Trophoblast cell (in vitro differentiated cells and primary cell): Measurements from ENCODE around the gene PIP5K1C.

ENCODE experiments used
- DNase-seq, 2 donors: peaks; one replicate each; pipeline ENCODE4 v3.0.0-alpha.2; 2016
- H2AFZ ChIP-seq: 2 replicates; pipeline ENCODE4 v1.6.1; 2013; ENCODE audit warnings: low read length, moderate library complexity, mild to moderate bottlenecking; ENCODE audit not compliant: insufficient read depth, poor library complexity
- H2AK5ac ChIP-seq: 2 replicates; pipeline ENCODE4 v1.6.1; 2013; ENCODE audit warnings: mild to moderate bottlenecking, low read length
- H2BK120ac ChIP-seq: 2 replicates; pipeline ENCODE4 v1.6.1; 2013; ENCODE audit warnings: low read length, mild to moderate bottlenecking, moderate library complexity; ENCODE audit not compliant: insufficient read depth, poor library complexity
- H2BK12ac ChIP-seq: 2 replicates; pipeline ENCODE4 v1.6.1; 2013; ENCODE audit warnings: mild to moderate bottlenecking, low read length, moderate library complexity
- H2BK5ac ChIP-seq: 2 replicates; pipeline ENCODE4 v1.6.1; 2013; ENCODE audit warnings: low read length, low read depth, moderate library complexity, mild to moderate bottlenecking; ENCODE audit not compliant: poor library complexity
- H3K14ac ChIP-seq: 2 replicates; pipeline ENCODE4 v1.6.1; 2013; ENCODE audit warnings: mild to moderate bottlenecking, low read length
- H3K18ac ChIP-seq: 2 replicates; pipeline ENCODE4 v1.6.1; 2013; ENCODE audit warnings: mild to moderate bottlenecking, low read length
- H3K23ac ChIP-seq: 2 replicates; pipeline ENCODE4 v1.6.1; 2013; ENCODE audit warnings: low read length
- H3K27ac ChIP-seq: 2 replicates; pipeline ENCODE4 v1.5.1; 2013; ENCODE audit warnings: low read depth, mild to moderate bottlenecking, inconsistent platforms, low read length, moderate library complexity
- H3K27me3 ChIP-seq: 2 replicates; pipeline ENCODE4 v1.6.1; 2013; ENCODE audit warnings: inconsistent platforms, mild to moderate bottlenecking, low read length, moderate library complexity; ENCODE audit not compliant: insufficient read depth
- H3K36me3 ChIP-seq, 2 experiments: 1 replicate in 1 of 2; 2 replicates in 1 of 2; pipeline ENCODE4 v1.6.1; 2013; ENCODE audit warnings: low read length in 2 of 2, mild to moderate bottlenecking in 2 of 2, moderate library complexity in 1 of 2; ENCODE audit not compliant: insufficient read depth in 2 of 2, control insufficient read depth in 1 of 2
- H3K4ac ChIP-seq: 2 replicates; pipeline ENCODE4 v1.6.1; 2013; ENCODE audit warnings: low read depth, mild to moderate bottlenecking, low read length, moderate library complexity
- H3K4me1 ChIP-seq, 2 experiments: 1 replicate in 1 of 2; 2 replicates in 1 of 2; pipeline ENCODE4 v1.6.1; 2013; ENCODE audit warnings: low read length in 2 of 2, mild to moderate bottlenecking in 2 of 2, moderate library complexity in 1 of 2; ENCODE audit not compliant: insufficient read depth in 2 of 2, control insufficient read depth in 1 of 2
- H3K4me2 ChIP-seq: 2 replicates; pipeline ENCODE4 v1.6.1; 2013; ENCODE audit warnings: inconsistent platforms, mild to moderate bottlenecking, low read length, moderate library complexity
- H3K4me3 ChIP-seq: 2 replicates; pipeline ENCODE4 v1.5.1; 2013; ENCODE audit warnings: mild to moderate bottlenecking, low read depth, low read length, inconsistent platforms
- H3K79me1 ChIP-seq: one replicate; pipeline ENCODE4 v1.6.1; 2013; ENCODE audit warnings: low read length
- H3K79me2 ChIP-seq: 2 replicates; pipeline ENCODE4 v1.6.1; 2013; ENCODE audit warnings: low read length, mild to moderate bottlenecking; ENCODE audit not compliant: control insufficient read depth, insufficient read depth, poor library complexity
- H3K9ac ChIP-seq: 2 replicates; pipeline ENCODE4 v1.6.1; 2013; ENCODE audit warnings: mild to moderate bottlenecking, low read length
- H3K9me3 ChIP-seq: 2 replicates; pipeline ENCODE4 v1.6.1; 2013; ENCODE audit warnings: low read depth, mild to moderate bottlenecking, control low read depth, inconsistent platforms, low read length; ENCODE audit not compliant: insufficient read depth
- H4K12ac ChIP-seq: 2 replicates; pipeline ENCODE4 v1.6.1; 2013; ENCODE audit warnings: low read depth, mild to moderate bottlenecking, low read length, moderate library complexity
- H4K8ac ChIP-seq: 2 replicates; pipeline ENCODE4 v1.6.1; 2013; ENCODE audit warnings: low read depth, mild to moderate bottlenecking, low read length, moderate library complexity
- H4K91ac ChIP-seq: one replicate; pipeline ENCODE4 v1.6.1; 2013; ENCODE audit warnings: low read depth, mild to moderate bottlenecking, low read length, moderate library complexity
- WGBS: extraction: QIAGEN DNeasy Blood & Tissue Kit; methylation state at CpG from one replicate; pipeline ENCODE4 v1.1.7; 2013; ENCODE audit warnings: missing lambda C conversion rate; ENCODE audit not compliant: insufficient read length, insufficient coverage; ENCODE audit errors: extremely low coverage; 5-methylcytosine and 5-hydroxymethylcytosine counted together

PIP5K1C gene

GRCh38 chr19:3743486-3743885 is 43.2 kb upstream of the PIP5K1C start:
- Histone ChIP-seq H3K14ac (no peak overlapping the region), H2AFZ (no peak overlapping the region), H3K27ac (no peak overlapping the region), H3K27me3 (no peaks in the 10 kb centered on the region), H2BK5ac (no peak overlapping the region), H4K12ac (no peak overlapping the region), H2BK120ac (no peak overlapping the region), H3K18ac (no peak overlapping the region), H3K4me3 (no peak overlapping the region), H3K4ac (no peak overlapping the region), H3K79me2 (no peaks in the 10 kb centered on the region), H3K23ac (no peak overlapping the region), H4K91ac (no peak overlapping the region), H3K4me1 (no peaks in the 10 kb centered on the region), H3K79me1 (no peaks in the 10 kb centered on the region), H3K9ac (no peak overlapping the region), H4K8ac (no peak overlapping the region), H3K9me3 (peaks cover 2% of the 10 kb centered on the region), H3K36me3 (peaks cover 10 to 11% of the 10 kb centered on the region in 2 experiments), H2BK12ac (no peak overlapping the region), H3K4me2 (no peak overlapping the region), H2AK5ac (no peak overlapping the region)
- no peak for DNase-seq
- WGBS, result no CpG with 5 or more reads among the region's 2 CpGs

- no peak overlapping the region for H2AK5ac ChIP-seq
- H3K4me2 ChIP-seq, result no peak overlapping the region
- H3K9me3 ChIP-seq, result peaks cover 4% of the 10 kb centered on the region
- WGBS, result no CpG with 5 or more reads among the region's 24 CpGs
- H3K27ac ChIP-seq, result no peak overlapping the region
- H4K8ac ChIP-seq, result no peak overlapping the region
- no peak overlapping the region for H2BK120ac ChIP-seq
- no peak for DNase-seq
- H3K23ac ChIP-seq, result no peak overlapping the region
- no peaks in the 10 kb centered on the region for H3K79me2 ChIP-seq
- no peak overlapping the region for H3K14ac ChIP-seq
- H2BK5ac ChIP-seq, result no peak overlapping the region
- H3K4me1 ChIP-seq, result no peaks in the 10 kb centered on the region
- no peak overlapping the region for H2AFZ ChIP-seq
- H3K79me1 ChIP-seq, result no peaks in the 10 kb centered on the region
- H4K12ac ChIP-seq, result no peak overlapping the region
- H3K4me3 ChIP-seq, result no peak overlapping the region
- H3K18ac ChIP-seq, result no peak overlapping the region
- no peak overlapping the region for H2BK12ac ChIP-seq
- no peak overlapping the region for H3K4ac ChIP-seq
- H3K27me3 ChIP-seq, result no peaks in the 10 kb centered on the region
- no peak overlapping the region for H3K9ac ChIP-seq
- no peak overlapping the region for H4K91ac ChIP-seq
- peaks cover 13 to 14% of the 10 kb centered on the region in 2 experiments for H3K36me3 ChIP-seq
Observed at GRCh38 chr19:3740431-3740830, 40.2 kb upstream of the PIP5K1C start.

DNA sequence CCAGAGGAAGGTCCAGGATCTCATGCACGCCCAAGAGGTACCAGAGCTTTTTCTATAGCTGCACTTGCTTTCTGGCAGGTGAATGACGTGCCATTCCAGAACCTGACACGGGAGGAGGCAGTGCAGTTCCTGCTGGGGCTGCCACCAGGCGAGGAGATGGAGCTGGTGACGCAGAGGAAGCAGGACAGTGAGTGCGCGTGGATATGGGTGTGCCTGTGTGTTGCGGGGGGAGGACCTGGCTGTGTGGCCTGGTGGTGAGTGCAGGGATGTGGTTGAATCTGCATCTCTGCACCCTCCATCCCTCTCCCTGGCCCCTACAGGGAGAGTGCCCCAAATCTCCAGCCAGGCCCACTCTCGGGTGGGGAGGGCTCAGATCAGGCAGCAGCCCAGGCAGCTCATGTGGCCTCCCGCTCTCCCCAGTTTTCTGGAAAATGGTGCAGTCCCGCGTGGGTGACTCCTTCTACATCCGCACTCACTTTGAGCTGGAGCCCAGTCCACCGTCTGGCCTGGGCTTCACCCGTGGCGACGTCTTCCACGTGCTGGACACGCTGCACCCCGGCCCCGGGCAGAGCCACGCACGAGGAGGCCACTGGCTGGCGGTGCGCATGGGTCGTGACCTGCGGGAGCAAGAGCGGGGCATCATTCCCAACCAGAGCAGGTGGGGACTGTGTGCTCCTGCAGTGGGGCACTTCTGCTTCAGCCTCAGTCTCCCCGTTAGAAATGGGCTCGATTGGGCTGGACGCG is 38.4 kb upstream of the PIP5K1C start:
- H3K27me3 ChIP-seq, result no peaks in the 10 kb centered on the region
- no peak overlapping the region for H4K12ac ChIP-seq
- H3K4ac ChIP-seq, result no peak overlapping the region
- no peak overlapping the region for H2AFZ ChIP-seq
- no peak overlapping the region for H3K9ac ChIP-seq
- H3K14ac ChIP-seq, result no peak overlapping the region
- no peak overlapping the region for H2AK5ac ChIP-seq
- DNase-seq, result no peak
- H3K4me2 ChIP-seq, result no peak overlapping the region
- no peak overlapping the region for H3K4me3 ChIP-seq
- no peak overlapping the region for H4K8ac ChIP-seq
- no CpG with 5 or more reads among the region's 32 CpGs for WGBS
- H3K79me1 ChIP-seq, result no peaks in the 10 kb centered on the region
- no peak overlapping the region for H3K18ac ChIP-seq
- no peak overlapping the region for H3K23ac ChIP-seq
- no peak overlapping the region for H3K27ac ChIP-seq
- no peak overlapping the region for H2BK120ac ChIP-seq
- no peak overlapping the region for H2BK5ac ChIP-seq
- no peaks in the 10 kb centered on the region for H3K4me1 ChIP-seq
- peaks cover 5% of the 10 kb centered on the region for H3K9me3 ChIP-seq
- H3K79me2 ChIP-seq, result no peaks in the 10 kb centered on the region
- H3K36me3 ChIP-seq, result peaks cover 19 to 20% of the 10 kb centered on the region in 2 experiments
- H2BK12ac ChIP-seq, result no peak overlapping the region
- no peak overlapping the region for H4K91ac ChIP-seq

DNA sequence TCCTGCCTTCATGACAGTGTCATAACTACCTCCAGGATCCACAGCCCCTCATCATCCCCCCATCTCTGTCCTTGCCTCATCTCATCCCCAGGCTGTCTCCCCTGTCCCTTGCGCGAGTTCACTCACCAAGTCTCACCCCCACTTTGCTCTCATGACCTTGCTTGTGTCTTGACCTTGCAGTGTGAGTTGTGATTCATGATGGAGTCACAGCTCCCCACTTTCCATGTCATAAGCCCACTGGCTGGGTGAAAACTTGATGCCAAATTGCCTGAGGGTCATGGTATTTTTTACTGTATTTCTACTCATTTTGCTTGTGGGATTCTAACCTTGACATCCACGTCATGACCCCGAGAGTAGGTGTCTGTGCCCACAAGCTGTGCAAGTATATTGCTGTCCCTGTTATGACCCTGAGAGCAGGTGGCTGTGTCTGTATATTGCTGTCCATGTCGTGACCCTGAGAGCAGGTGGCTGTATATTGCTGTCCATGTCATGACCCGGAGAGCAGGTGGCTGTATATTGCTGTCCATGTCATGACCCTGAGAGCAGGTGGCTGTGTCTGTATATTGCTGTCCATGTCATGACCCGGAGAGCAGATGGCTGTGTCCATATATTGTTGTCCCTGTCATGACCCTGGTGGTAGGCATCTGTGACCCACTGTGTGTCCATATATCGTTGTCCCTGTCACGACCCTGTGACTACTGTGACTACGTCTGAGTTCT is 37.4 kb upstream of the PIP5K1C start:
- no peak overlapping the region for H4K91ac ChIP-seq
- peaks cover 5% of the 10 kb centered on the region for H3K9me3 ChIP-seq
- no peaks in the 10 kb centered on the region for H3K4me1 ChIP-seq
- no peak for DNase-seq
- H3K4me3 ChIP-seq, result no peak overlapping the region
- H3K36me3 ChIP-seq, result peaks cover 19 to 20% of the 10 kb centered on the region in 2 experiments
- H3K14ac ChIP-seq, result no peak overlapping the region
- H3K18ac ChIP-seq, result no peak overlapping the region
- no peaks in the 10 kb centered on the region for H3K27me3 ChIP-seq
- H2BK5ac ChIP-seq, result no peak overlapping the region
- no peak overlapping the region for H4K12ac ChIP-seq
- no peak overlapping the region for H2AFZ ChIP-seq
- no CpG with 5 or more reads among the region's 10 CpGs for WGBS
- no peaks in the 10 kb centered on the region for H3K79me1 ChIP-seq
- no peak overlapping the region for H3K4me2 ChIP-seq
- no peak overlapping the region for H3K9ac ChIP-seq
- H3K79me2 ChIP-seq, result no peaks in the 10 kb centered on the region
- H2BK120ac ChIP-seq, result no peak overlapping the region
- no peak overlapping the region for H3K27ac ChIP-seq
- no peak overlapping the region for H2AK5ac ChIP-seq
- no peak overlapping the region for H2BK12ac ChIP-seq
- no peak overlapping the region for H3K4ac ChIP-seq
- H3K23ac ChIP-seq, result no peak overlapping the region
- H4K8ac ChIP-seq, result no peak overlapping the region
